Endothelial cell of umbilical vein (primary cell): ENCODE measurements around the gene NELFB. TPM values are rescaled to one million over a fixed set of nuclear protein-coding genes. Genes with fewer than 3 reads are reported as not detected.

Experiments
- BruUV-seq: library from RNA; stranded (reverse); fragments of 400-500 nt; replicated peaks from 2 replicates; lab custom pipeline; 2021; lab: Mats Ljungman, UMichigan
- CTCF ChIA-PET: fragments of 300-600, 350-600 bp; sonication (Branson Sonifier 250); formaldehyde crosslinking; loops from one replicate; lab custom pipeline; 2021; ENCODE audit warnings: antibody characterized with exemption, inconsistent platforms; lab: Charles Lee
- POLR2A ChIA-PET: fragments of 300-600, 350-600 bp; sonication (Branson Sonifier 250); formaldehyde crosslinking; loops from one replicate; lab custom pipeline; 2021; ENCODE audit warnings: antibody characterized with exemption, inconsistent platforms; lab: Charles Lee
- DNase-seq: peaks from one replicate; pipeline ENCODE4 v3.0.0-alpha.2; 2011; ENCODE audit warnings: low read depth, low spot score
- FAIRE-seq: peaks from 2 replicates; lab custom pipeline; 2011; peaks lifted over from hg19 to GRCh38; lab: Jason Lieb, UNC
- H2AFZ ChIP-seq: 2 replicates; pipeline ENCODE4 v1.6.0; 2012; ENCODE audit warnings: low read depth, low read length, control low read depth, inconsistent platforms
- H3K27ac ChIP-seq: 2 replicates; pipeline ENCODE4 v1.5.1; 2011; ENCODE audit warnings: low read depth, mild to moderate bottlenecking, control low read depth, low read length, moderate library complexity; ENCODE audit not compliant: insufficient read depth
- H3K27me3 ChIP-seq, 2 experiments: 2 replicates each; pipeline versions ENCODE4 v1.6.0 to v1.6.1; 2011; ENCODE audit warnings: low read length in 2 of 2, mixed read lengths in 1 of 2; ENCODE audit not compliant: control insufficient read depth in 2 of 2, insufficient read depth in 2 of 2
- H3K36me3 ChIP-seq, 2 experiments: 2 replicates in 1 of 2; 3 replicates in 1 of 2; pipeline ENCODE4 v1.5.1; 2011; ENCODE audit warnings: low read length in 2 of 2, mild to moderate bottlenecking in 1 of 2, moderate library complexity in 1 of 2; ENCODE audit not compliant: control insufficient read depth in 2 of 2, insufficient read depth in 2 of 2; ENCODE audit errors: extremely low read depth in 1 of 2
- H3K4me1 ChIP-seq: 3 replicates; pipeline ENCODE4 v1.5.1; 2011; ENCODE audit warnings: mild to moderate bottlenecking, low read length; ENCODE audit not compliant: control insufficient read depth, insufficient read depth; ENCODE audit errors: extremely low read depth
- H3K4me2 ChIP-seq: 2 replicates; pipeline ENCODE4 v1.6.1; 2011; ENCODE audit warnings: low read length, control low read depth, mixed read lengths; ENCODE audit not compliant: insufficient read depth
- H3K4me3 ChIP-seq, 3 experiments: fragments of 200-600 bp in 1 of 3; sonication (generic), shearing (Covaris generic) in 1 of 3; replicated peaks in 1 of 3; 2 replicates each; pipeline ENCODE4 v1.5.1; 2011 to 2016; ENCODE audit warnings: control low read depth in 3 of 3, low read length in 3 of 3, mild to moderate bottlenecking in 2 of 3, inconsistent platforms in 1 of 3, low read depth in 1 of 3, moderate library complexity in 1 of 3; ENCODE audit not compliant: insufficient read depth in 1 of 3
- H3K79me2 ChIP-seq: 2 replicates; pipeline ENCODE4 v1.6.0; 2012; ENCODE audit warnings: low read length, inconsistent platforms; ENCODE audit not compliant: control insufficient read depth, insufficient read depth
- H3K9ac ChIP-seq: replicated peaks from 2 replicates; pipeline ENCODE3; 2011; ENCODE audit warnings: low read length, control low read depth; ENCODE audit not compliant: insufficient read depth; ENCODE audit errors: extremely low read depth
- H3K9me1 ChIP-seq: replicated peaks from 3 replicates; pipeline ENCODE4 v1.6.0; 2011; ENCODE audit warnings: mild to moderate bottlenecking, low read length; ENCODE audit not compliant: control insufficient read depth, insufficient read depth; ENCODE audit errors: extremely low read depth
- H3K9me3 ChIP-seq: replicated peaks from 2 replicates; pipeline ENCODE4 v1.5.1; 2012; ENCODE audit warnings: low read length, inconsistent platforms; ENCODE audit not compliant: control insufficient read depth, insufficient read depth
- H4K20me1 ChIP-seq: replicated peaks from 2 replicates; pipeline ENCODE3; 2011; ENCODE audit warnings: mild to moderate bottlenecking, low read length; ENCODE audit not compliant: control insufficient read depth, insufficient read depth; ENCODE audit errors: extremely low read depth
- EZH2 ChIP-seq: IDR thresholded peaks from 2 replicates; pipeline ENCODE4 v1.6.1; 2012; ENCODE audit warnings: borderline replicate concordance, low read depth, mild to moderate bottlenecking, moderate library complexity, low read length, inconsistent platforms; ENCODE audit not compliant: severe bottlenecking
- FOS ChIP-seq: IDR thresholded peaks from 2 replicates; pipeline ENCODE4 v1.6.1; 2011; ENCODE audit warnings: mild to moderate bottlenecking, low read length, moderate library complexity, borderline replicate concordance; ENCODE audit not compliant: insufficient read depth
- GATA2 ChIP-seq: IDR thresholded peaks from 2 replicates; pipeline ENCODE4 v1.7.0; 2011; ENCODE audit warnings: low read depth, mild to moderate bottlenecking, moderate library complexity, mixed read lengths, low read length; ENCODE audit not compliant: insufficient read length, insufficient read depth
- JUN ChIP-seq: IDR thresholded peaks from 2 replicates; pipeline ENCODE4 v1.6.1; 2011; ENCODE audit warnings: borderline replicate concordance, low read depth; ENCODE audit not compliant: insufficient read length, insufficient read depth
- MYC ChIP-seq: IDR thresholded peaks from one replicate; pipeline ENCODE4 v1.6.1; 2011; ENCODE audit warnings: mild to moderate bottlenecking, low read depth, low read length
- POLR2A ChIP-seq: IDR thresholded peaks from 2 replicates; pipeline ENCODE4 v1.6.1; 2012; ENCODE audit warnings: low read depth, mild to moderate bottlenecking, control low read depth, low read length
- POLR2AphosphoS5 ChIP-seq: IDR thresholded peaks from 2 replicates; pipeline ENCODE4 v1.6.1; 2012; ENCODE audit warnings: low read depth, mild to moderate bottlenecking, control low read depth, low read length, moderate library complexity; ENCODE audit not compliant: insufficient read depth
- dilution Hi-C: fragments of 300-500 bp; cut with MboI; formaldehyde crosslinking; loops from one replicate; pipeline ENCODE4 v1.15.0; 2019; ENCODE audit warnings: low sequenced_read_pairs; ENCODE audit not compliant: extremely low pct_ligation_motif_present
- intact Hi-C: fragments of 100-400 bp; cut with micrococcal nuclease; formaldehyde crosslinking; loops from one replicate; pipeline ENCODE4 v1.10.0; 2022
- polyA plus RNA-seq, 4 experiments: library from polyadenylated mRNA; depleted of rRNA in 3 of 4; stranded (reverse) in 3 of 4; unstranded in 1 of 4; fragments of >200 nt; gene quantifications; 2 replicates each; pipeline versions ENCODE4 v1.2.1 to v1.2.3, GENCODE V29; 2011 to 2012; ENCODE audit warnings: missing spikeins in 1 of 4
- total RNA-seq: library from RNA; stranded (reverse); gene quantifications from 2 replicates; pipeline ENCODE4 v1.2.3, GENCODE V29; 2021
- TF ChIP-seq, protein P1 (sequence below), 2 donors: IDR thresholded peaks; 1 replicate in 1 of 2; 2 replicates in 1 of 2; pipeline ENCODE4 v1.5.1; 2011; ENCODE audit warnings: low read length in 2 of 2, mild to moderate bottlenecking in 2 of 2, moderate library complexity in 2 of 2, control low read depth in 1 of 2, inconsistent platforms in 1 of 2, low read depth in 1 of 2; ENCODE audit not compliant: insufficient read depth in 1 of 2; ENCODE audit errors: extremely low read depth in 1 of 2
- TF ChIP-seq, protein P2 (sequence below): IDR thresholded peaks from 2 replicates; pipeline ENCODE4 v1.6.1; 2011; ENCODE audit not compliant: insufficient read depth, insufficient read length

The NELFB gene
- total and polyA plus RNA-seq, 2 donors (not counting 3 experiments of a cell fraction or from before 2014, with no cell fraction given), result 62.3 to 76.1 TPM

DNA sequence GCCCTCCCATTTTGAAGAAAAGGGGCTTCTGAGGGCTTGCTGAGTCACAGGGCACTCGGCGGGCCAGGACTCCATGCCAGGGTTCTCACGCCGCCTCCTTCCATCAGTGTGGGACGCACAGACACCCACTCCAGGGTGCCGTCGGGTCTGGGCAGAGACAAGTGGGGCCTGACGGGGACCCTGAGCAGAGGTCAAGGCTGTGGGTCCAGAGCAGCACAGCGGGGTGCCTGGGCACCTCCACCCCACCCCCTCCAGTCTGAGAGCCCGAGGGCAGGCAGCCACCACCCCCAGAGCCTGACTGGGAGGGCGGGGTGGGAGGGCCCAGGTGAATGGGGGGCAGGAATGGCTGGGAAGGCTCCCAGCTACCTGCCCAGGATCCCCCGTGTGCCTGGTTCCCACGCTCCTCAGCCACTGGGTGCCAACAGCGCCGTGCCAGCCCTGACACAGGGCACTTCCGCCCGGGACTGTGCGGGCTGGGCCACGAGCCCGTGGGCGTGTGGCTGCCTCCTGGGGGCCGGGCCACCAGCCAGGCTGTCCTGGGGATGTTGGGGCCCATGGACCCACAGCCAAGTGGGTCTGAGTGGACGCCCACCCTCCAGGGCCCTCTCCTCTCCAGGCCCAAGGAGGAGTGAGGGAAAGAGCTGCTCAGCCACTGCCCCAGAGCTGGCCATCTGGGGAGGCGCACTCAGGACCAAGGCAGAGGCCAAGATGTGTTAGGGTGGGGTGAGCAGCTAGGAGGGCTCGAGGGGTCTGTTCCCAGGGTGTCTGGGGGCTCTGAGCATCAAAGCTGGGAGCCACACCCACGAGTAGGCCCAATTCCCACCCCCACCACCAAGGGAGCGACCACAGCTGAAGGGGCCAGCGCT lies 57.1 kb downstream of the NELFB start:
- Histone ChIP-seq H3K9me1 (no peaks in the 10 kb centered on the region), H3K27ac (no peak overlapping the region), H3K36me3 (no peaks in the 10 kb centered on the region), H3K9me3 (no peaks in the 10 kb centered on the region), H3K9ac (no peak overlapping the region), H4K20me1 (no peaks in the 10 kb centered on the region), H3K4me1 (peaks cover 9% of the 10 kb centered on the region), H2AFZ (no peak overlapping the region), H3K4me2 (no peak overlapping the region), H3K4me3 (no peak overlapping the region), H3K27me3 (no peaks in the 10 kb centered on the region), H3K79me2 (no peaks in the 10 kb centered on the region)
- DNase-seq (no peak), FAIRE-seq (no peak)
- ChIA-PET CTCF (interaction anchor here (1.3 to 1.9 kb wide), 2 partner anchors 10 to 26 kb away, joined by 4 to 14 read pairs; partner anchors contain the start of gene NRARP), POLR2A (interaction anchor here (0.5 kb wide), 1 partner anchor 347 kb away, joined by 3 read pairs; no protein-coding TSS in a partner anchor)
- no TSS peak for BruUV-seq
- intact Hi-C loops, result no loop called here
- dilution Hi-C loops, result no loop called here
- TF ChIP-seq EZH2 (no peak), POLR2A (no peak), GATA2 (no peak), MYC (no peak), FOS (no peak), JUN (no peak), POLR2AphosphoS5 (no peak)
- TF ChIP-seq, protein P1, sequence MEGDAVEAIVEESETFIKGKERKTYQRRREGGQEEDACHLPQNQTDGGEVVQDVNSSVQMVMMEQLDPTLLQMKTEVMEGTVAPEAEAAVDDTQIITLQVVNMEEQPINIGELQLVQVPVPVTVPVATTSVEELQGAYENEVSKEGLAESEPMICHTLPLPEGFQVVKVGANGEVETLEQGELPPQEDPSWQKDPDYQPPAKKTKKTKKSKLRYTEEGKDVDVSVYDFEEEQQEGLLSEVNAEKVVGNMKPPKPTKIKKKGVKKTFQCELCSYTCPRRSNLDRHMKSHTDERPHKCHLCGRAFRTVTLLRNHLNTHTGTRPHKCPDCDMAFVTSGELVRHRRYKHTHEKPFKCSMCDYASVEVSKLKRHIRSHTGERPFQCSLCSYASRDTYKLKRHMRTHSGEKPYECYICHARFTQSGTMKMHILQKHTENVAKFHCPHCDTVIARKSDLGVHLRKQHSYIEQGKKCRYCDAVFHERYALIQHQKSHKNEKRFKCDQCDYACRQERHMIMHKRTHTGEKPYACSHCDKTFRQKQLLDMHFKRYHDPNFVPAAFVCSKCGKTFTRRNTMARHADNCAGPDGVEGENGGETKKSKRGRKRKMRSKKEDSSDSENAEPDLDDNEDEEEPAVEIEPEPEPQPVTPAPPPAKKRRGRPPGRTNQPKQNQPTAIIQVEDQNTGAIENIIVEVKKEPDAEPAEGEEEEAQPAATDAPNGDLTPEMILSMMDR (IDR thresholded peaks at IDR 0.05; ENCODE audit: extremely low read depth in 1 of 2, insufficient read depth in 1 of 2, low read depth in 1 of 2, low read length in 2 of 2), result no peak
- TF ChIP-seq, protein P2, sequence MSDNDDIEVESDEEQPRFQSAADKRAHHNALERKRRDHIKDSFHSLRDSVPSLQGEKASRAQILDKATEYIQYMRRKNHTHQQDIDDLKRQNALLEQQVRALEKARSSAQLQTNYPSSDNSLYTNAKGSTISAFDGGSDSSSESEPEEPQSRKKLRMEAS, result no peak
